ENCODE data around the gene OAF. TPM values are rescaled to one million over a fixed set of nuclear protein-coding genes. Genes with fewer than 3 reads are reported as not detected.
A peak's percentile ranks its signal among the peaks of the same experiment; 100 is the strongest.
"Not testable (repeated sequence)": the region's sequence is repeated elsewhere in the genome, so short reads cannot be mapped to it uniquely, and the experiment has no call there.

The OAF gene
- total RNA-seq, 1 donor from 2014 or later = 56.7 TPM

DNA sequence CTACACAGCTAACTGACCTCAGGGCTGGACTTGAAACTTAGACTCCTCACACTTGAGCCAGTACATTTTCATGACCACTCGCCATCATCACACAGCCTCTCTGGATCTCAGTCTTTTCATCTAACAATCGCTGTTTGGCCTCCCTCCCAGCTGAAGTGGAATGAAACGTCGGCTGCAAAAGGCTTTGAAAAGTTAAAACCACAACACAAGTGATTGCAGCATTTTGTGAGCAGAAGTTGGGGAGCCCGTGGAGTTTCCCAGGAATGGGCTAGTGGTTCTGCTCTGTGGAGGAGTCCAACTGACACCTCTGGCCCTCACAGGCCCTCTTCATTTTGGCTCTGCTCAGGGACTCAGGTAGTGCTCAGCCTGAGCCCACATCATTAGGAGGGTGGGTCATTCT, 37.0 kb upstream of the OAF start:
- Histone ChIP-seq H3K4me1 (peaks cover 36% of the 10 kb centered on the region), H3K9me3 (no peaks in the 10 kb centered on the region), H3K27ac (no peak overlapping the region), H3K4me3 (no peak overlapping the region), H3K27me3 (no peaks in the 10 kb centered on the region), H3K36me3 (no peaks in the 10 kb centered on the region)
- TF ChIP-seq POLR2AphosphoS5 (IDR thresholded peaks at IDR 0.05; ENCODE audit: insufficient read depth in 1 of 2, low read depth in 1 of 2) (no peak), POLR2A (IDR thresholded peaks at IDR 0.05) (no peak)
- TF ChIP-seq, protein P1, sequence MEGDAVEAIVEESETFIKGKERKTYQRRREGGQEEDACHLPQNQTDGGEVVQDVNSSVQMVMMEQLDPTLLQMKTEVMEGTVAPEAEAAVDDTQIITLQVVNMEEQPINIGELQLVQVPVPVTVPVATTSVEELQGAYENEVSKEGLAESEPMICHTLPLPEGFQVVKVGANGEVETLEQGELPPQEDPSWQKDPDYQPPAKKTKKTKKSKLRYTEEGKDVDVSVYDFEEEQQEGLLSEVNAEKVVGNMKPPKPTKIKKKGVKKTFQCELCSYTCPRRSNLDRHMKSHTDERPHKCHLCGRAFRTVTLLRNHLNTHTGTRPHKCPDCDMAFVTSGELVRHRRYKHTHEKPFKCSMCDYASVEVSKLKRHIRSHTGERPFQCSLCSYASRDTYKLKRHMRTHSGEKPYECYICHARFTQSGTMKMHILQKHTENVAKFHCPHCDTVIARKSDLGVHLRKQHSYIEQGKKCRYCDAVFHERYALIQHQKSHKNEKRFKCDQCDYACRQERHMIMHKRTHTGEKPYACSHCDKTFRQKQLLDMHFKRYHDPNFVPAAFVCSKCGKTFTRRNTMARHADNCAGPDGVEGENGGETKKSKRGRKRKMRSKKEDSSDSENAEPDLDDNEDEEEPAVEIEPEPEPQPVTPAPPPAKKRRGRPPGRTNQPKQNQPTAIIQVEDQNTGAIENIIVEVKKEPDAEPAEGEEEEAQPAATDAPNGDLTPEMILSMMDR (IDR thresholded peaks at IDR 0.05) = no peak
- peak in 1 of 2 donors; percentile 82 for DNase-seq (ENCODE audit: extremely low spot score in 2 of 2)
- intact Hi-C loops (cut with DNase I) = loop anchor here (5.0 kb wide), 1 partner anchor 128 kb away; no protein-coding TSS in a partner anchor

DNA sequence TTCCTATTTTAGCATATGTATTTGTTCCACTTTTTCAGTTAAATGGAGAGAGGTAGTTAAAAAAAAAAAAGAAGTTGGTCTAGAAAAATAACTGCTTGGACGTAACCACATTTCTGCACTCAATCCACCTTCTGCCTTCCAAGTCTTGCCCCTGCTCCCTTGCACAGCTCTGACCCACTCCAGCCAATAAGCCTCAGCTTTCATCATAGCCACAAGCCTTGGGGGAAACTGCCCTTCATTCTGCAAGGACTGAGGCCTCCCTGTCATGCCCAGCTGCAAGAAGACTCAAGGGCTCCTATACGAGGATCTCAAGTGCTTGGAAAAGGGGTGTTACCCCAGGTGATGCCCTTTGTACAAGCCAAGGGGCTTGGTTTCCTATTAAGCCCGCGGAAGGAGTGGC, 36.0 kb upstream of the OAF start:
- H3K27ac ChIP-seq = no peak overlapping the region
- H3K4me1 ChIP-seq = peaks cover 37% of the 10 kb centered on the region
- no peaks in the 10 kb centered on the region for H3K27me3 ChIP-seq
- H3K36me3 ChIP-seq = no peaks in the 10 kb centered on the region
- TF ChIP-seq, protein P1 (IDR thresholded peaks at IDR 0.05) = no peak
- TF ChIP-seq POLR2AphosphoS5 (IDR thresholded peaks at IDR 0.05; ENCODE audit: insufficient read depth in 1 of 2, low read depth in 1 of 2) (no peak), POLR2A (IDR thresholded peaks at IDR 0.05) (no peak)
- DNase-seq (ENCODE audit: extremely low spot score in 2 of 2) = no peak
- no peaks in the 10 kb centered on the region for H3K9me3 ChIP-seq
- H3K4me3 ChIP-seq = no peak overlapping the region
- intact Hi-C loops (cut with DNase I) = loop anchor here (5.0 kb wide), 1 partner anchor 127 kb away; no protein-coding TSS in a partner anchor

DNA sequence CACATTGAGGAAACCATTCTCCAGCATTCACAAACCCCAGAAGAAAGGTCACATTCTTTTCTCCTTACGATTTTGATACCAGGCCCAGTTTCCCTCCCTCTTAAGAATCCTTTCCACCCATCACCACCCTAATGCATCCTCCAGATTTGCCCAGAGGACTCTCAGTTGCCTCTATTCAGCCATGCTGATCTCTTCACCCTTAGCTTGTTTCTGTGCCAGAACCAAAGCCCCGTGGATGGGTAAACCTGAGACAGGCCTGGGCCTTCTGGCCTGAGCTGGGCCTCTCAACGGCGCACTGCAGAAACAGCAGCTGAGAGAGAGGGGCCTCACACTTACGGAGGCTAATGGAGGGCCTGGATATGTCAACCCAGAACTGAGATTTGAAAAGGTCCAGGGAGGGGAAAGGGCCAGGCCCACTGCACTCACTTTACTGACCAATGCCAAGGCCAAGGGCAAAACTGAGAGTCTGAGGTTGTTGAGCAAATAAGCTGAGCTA, 32.2 kb upstream of the OAF start:
- peak overlapping the region; percentile 84 for H3K27ac ChIP-seq
- no peaks in the 10 kb centered on the region for H3K9me3 ChIP-seq
- H3K4me3 ChIP-seq = no peak overlapping the region
- no peaks in the 10 kb centered on the region for H3K36me3 ChIP-seq
- no peak for DNase-seq (ENCODE audit: extremely low spot score in 2 of 2)
- intact Hi-C loops (cut with DNase I) = no loop called here
- peaks cover 53% of the 10 kb centered on the region for H3K4me1 ChIP-seq
- no peaks in the 10 kb centered on the region for H3K27me3 ChIP-seq
- TF ChIP-seq POLR2AphosphoS5 (IDR thresholded peaks at IDR 0.05; ENCODE audit: insufficient read depth in 1 of 2, low read depth in 1 of 2) = no peak
- TF ChIP-seq, protein P1 (IDR thresholded peaks at IDR 0.05) = no peak

DNA sequence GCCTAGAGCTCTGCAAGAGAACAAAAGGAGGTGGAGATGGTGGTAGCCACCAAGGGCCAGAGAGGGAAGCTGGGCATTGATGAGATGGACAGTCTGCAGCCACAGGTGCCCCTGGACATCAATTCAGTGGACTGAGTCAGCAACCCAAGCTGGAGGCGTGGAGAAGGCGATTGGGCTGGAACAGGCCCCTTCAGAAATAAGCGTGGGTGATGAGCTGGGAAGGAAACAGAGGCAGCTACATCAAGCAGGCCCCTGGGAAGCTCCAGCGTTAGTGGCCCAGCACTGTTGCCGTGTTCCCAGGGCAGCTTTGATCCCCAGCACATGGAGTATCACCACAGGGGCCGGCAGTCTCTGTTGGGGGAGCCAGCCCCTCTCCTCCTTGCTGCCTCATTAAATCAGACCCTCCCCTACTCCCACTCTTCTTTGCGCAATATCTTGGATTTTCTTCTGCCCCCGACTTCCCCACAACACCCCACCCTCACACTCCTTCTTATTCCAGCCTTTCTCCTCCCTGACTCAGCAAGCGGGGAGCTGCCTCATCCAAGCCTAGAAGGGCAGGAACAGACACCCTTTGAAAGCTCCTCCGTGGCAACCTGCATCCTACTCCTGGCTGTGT, 31.7 kb upstream of the OAF start:
- Histone ChIP-seq H3K4me1 (peaks cover 59% of the 10 kb centered on the region), H3K27me3 (no peaks in the 10 kb centered on the region)
- TF ChIP-seq POLR2A (IDR thresholded peaks at IDR 0.05) = no peak
- TF ChIP-seq, protein P1 (IDR thresholded peaks at IDR 0.05) = no peak
- peak in 1 of 2 donors; percentile 48 for TF ChIP-seq POLR2AphosphoS5 (IDR thresholded peaks at IDR 0.05; ENCODE audit: insufficient read depth in 1 of 2, low read depth in 1 of 2)

DNA sequence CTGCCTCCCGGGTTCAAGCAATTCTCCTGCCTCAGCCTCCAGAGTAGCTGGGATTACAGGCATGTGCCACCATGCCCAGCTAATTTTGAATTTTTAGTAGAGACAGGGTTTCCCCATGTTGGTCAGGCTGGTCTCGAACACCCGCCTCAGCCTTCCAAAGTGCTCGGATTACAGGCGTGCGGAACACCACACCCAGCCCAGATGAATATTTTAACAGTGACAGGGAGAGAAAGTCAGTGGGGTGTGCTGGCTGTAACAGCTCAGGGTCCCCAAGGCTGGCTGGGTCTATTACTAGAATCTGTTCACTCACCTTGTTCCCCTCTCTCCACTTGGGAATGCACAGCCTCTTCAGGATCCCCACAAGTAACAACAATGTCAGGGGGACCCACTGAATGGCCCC, 30.8 kb upstream of the OAF start:
- intact Hi-C loops (cut with DNase I); H3K27me3 ChIP-seq; H3K9me3 ChIP-seq; H3K36me3 ChIP-seq; H3K4me3 ChIP-seq: not testable (repeated sequence)
- Histone ChIP-seq H3K27ac (peak overlapping the region; percentile 84), H3K4me1 (peaks cover 68% of the 10 kb centered on the region)
- peak in 1 of 2 donors; percentile 72 for DNase-seq (ENCODE audit: extremely low spot score in 2 of 2)

More for the DNA sequence above, 31.7 kb upstream of the OAF start:
- DNase-seq (ENCODE audit: extremely low spot score in 2 of 2) = peak; percentile 88 to 89
- Histone ChIP-seq H3K36me3 (no peaks in the 10 kb centered on the region), H3K27ac (peak overlapping the region; percentile 84), H3K4me3 (no peak overlapping the region), H3K9me3 (no peaks in the 10 kb centered on the region)
- intact Hi-C loops (cut with DNase I) = no loop called here
